T-helper 1 cell (primary cell): ENCODE results near the gene GAL3ST3.
"Not testable (repeated sequence)": the region's sequence is repeated elsewhere in the genome, so short reads cannot be mapped to it uniquely, and the experiment has no call there.

Experiments
- DNase-seq, 5 donors: peaks; one replicate each; pipeline ENCODE4 v3.0.0-alpha.2; 2012 to 2020

Gene GAL3ST3

DNA sequence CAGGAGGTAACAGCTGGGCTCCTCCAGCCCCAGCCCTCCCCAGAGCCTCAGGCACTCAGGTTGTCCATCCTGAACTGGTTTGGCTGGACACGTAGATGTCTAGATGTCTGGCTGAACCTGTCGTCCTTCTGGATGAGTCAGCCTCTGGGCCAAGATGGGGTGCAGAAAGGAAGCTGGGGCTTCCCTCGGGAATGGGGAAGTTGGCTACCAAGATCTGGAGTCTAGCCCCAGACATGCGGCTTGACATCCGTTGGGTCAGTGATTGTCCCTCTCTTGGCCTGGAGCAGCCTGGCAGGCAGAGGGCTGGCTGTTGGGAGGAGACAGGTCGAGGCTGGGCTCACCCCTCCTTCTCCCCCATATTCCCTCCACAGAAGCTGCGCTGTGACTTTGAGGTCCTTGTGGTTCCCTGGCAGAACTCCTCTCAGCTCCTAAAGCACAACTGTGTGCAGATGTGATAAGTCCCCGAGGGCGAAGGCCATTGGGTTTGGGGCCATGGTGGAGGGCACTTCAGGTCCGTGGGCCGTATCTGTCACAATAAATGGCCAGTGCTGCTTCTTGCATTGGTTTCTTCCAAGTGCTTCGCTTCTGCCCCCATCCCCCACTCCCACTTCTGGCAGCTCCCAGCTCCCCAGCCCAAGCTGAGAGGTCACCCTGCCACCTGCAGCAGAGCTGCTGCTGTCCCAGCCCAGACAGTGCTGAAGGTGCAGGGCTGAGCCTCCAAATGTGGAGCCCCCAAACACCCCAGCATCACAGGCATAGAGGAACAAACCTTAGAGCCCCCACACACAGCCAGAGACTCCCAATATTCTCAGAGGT, 35.8 kb downstream of the GAL3ST3 start:
- DNase-seq = no peak

DNA sequence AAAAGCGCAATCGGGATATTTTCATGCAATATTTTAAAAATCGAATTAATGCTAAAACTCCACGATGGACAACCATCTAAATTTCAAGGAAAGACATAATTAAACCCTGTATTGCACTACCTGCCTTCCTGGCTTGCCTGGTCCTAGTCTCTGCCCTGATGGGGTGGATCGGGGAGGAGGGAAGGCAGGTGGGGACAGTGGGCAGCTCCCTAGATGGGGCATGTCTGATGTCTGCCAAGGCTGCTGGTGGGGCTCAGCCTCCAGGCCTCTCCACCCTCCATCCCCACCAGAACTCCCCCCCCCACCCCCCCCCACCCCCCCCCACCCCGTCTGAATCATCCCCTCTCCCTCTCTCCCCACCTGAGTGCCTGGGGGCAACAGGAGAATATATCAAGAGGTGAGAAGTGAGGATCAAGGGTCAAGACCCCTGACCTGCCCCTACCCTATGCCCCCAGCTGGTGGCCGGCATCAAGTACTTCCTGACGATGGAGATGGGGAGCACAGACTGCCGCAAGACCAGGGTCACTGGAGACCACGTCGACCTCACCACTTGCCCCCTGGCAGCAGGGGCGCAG, 36.5 kb downstream of the GAL3ST3 start:
- no peak for DNase-seq

DNA sequence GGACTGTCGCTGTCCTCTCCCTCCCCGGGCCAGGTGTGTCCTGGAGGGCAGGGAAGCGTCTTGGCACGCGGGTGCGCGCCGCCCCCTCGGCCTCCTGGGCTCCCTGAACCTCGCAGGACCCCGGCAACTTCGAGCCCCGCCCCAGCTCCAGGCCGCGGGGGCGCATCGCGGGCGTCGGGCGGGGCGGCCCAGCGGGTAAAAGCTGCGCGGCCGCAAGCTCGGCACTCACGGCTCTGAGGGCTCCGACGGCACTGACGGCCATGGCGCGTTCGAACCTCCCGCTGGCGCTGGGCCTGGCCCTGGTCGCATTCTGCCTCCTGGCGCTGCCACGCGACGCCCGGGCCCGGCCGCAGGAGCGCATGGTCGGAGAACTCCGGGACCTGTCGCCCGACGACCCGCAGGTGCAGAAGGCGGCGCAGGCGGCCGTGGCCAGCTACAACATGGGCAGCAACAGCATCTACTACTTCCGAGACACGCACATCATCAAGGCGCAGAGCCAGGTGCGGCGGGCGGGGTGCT, 37.1 kb downstream of the GAL3ST3 start, which contains the start of gene CST6:
TSS of gene CST6 (plus strand) at position 224 of the 519 bp plus-strand sequence. CDS start at position 261, 37 bp downstream.
- DNase-seq = no peak

DNA sequence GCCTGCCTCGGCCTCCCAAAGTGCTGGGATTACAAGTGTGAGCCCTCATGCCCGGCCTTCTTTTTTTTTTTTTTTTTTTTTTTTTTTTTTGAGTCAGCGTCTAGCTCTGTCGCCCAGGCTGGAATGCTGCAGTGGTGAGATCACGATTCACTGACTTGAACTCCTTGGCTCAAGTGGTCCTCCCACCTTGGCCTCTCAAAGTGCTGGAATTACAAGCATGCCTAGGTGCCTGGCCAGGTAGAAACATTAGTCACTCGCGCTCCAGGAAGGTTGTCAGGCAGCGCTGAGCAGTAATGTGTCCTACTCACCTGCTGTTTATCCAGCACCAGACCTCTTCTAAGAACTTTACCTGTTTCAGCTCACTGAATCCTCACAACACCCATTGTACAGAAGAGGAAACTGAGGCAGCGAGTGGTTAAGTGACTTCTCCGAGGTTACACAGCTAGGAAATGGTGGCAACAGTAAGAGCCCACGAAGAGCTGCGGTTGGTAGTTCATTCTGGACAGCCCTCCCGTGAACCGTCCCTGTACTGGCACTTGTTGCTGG, 37.6 kb downstream of the GAL3ST3 start:
- DNase-seq = no peak

DNA sequence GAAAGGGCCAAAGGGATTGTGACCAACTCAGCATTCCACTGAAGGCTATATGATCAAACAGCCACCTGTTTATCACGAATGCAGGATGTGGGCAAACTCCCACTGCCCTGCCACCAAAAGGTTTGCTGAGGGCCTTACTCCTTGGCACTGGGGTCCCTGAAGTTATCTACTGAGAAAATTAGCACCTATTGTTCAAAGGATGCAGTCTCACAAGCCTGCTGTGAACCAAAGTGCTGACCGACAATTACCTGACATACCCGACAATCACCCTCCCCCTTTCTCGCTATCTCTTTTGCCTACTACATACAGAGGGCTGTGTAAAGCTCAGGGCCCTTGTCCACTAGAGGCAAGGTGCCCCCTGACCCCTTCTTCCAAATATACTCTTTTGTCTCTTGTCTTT, 38.9 kb downstream of the GAL3ST3 start:
- not testable (repeated sequence) for DNase-seq

DNA sequence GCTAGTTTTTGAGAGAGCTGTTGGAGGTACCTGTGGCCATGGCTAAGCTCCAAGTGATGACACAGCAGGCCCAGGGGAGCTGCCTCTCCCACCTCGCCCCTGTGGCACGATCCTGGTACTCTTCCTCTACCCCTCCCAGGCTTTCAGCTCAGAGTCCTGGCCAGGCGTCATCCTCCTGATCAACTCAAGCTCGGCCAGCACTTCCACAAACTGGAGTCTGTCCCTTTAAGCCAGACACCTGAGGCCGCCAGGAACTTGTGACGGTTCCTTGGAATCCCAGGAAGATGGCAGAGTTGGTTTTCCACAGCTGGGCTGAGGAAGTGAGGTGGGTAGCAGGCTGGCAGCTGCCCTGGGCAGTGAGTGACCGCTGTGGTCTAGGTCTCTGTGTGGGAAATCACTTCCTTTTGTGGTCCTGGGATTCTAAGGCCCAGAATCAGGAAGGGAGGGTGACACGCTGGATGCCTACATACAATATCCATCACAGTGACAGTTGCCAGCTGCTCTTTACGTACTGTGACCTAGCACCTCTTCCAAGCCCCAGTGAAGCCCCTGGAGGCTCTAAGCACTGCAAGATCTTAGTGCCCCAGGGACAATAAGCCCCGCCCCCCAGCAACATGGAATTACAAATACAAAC, 40.4 kb downstream of the GAL3ST3 start:
- no peak for DNase-seq

DNA sequence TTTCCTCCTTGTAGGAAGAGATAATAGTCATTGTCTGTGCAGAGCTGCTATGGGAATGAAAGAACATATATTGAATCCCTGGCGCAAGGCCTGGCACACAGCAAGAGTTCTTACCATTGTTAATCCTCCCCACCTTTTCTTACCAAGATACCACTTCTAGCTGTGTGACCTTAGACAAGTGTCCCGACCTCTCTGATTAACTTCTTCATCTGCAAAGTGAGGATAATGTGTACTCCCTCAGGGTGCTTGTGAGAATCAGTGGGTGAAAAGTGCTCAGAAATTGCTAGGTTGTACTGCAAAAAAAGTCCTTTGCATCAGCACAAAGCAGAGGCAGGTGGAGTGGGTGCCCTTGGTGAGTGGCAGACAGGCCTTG, 40.9 kb downstream of the GAL3ST3 start:
- DNase-seq = no peak

DNA sequence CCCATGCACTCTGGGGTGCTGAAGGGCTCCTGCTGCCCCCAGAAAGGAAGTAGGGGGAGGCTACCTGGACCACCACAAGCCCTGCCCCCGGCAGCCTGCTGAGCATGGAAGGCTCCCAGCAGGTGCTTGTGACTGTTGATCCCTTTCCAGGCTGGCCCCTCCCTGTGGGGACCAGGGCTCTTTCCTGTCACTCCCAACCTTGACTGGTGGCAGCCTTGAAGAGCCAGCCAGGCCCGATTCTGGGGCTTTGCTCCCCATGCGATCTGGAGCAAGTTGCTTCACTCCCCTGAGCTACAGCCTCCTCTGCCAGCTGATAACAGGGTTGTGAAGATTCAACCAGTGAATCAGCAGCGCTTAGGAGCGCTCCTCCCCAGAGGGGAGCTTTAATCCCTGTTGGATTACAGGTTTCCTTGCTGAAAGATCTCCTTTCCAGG, 41.7 kb downstream of the GAL3ST3 start:
- DNase-seq = no peak

DNA sequence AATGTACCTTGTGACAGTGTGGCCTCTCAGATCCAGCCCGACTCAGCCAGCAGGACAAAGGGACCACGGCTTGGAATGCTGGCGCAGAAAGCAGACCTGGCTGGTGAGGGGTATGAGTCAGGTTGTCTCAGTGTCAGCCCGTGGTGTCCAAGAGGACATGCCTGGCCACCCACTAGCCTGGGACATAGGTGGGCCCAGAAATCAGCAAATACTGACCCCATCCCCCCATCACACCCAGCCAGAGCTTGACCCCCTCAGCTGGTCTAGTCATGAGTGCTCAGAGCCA, 42.1 kb downstream of the GAL3ST3 start:
- no peak for DNase-seq

DNA sequence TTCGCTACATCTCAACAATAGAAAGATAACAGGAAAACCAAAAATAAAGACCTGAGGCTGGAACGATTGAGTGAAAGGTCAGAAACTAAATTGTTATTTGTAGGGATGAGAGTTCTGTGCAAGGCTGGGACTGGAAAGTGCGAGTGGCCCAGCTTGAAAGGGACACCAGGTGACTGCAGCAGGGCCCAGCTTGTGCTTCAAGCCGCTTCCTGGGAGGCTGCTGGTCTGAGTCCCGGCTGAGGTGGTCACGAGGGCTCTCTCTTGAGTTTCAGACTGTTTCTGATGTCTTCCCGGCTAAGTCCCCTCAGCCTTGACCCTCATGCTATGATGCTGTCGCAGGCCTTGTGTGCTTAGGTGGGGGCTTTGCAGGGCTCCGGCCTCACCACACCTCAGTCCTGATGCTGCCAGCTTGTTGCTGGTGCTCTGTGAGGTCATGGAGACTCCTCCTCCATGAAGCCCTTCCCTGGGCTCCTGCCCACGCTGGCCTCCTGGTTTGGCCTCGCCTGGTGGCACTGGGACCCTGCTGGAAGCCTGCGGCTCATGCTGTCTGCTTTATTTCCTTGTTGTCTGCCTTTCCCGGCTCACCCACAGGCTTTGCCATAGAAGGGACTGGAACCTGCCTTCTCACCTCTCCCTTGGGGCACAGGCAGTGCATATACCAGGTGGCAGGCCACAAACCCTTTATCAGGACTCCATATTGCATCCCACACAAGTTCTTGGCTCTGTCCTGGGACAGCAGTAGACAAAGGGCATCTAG, 42.6 kb downstream of the GAL3ST3 start:
- no peak for DNase-seq

DNA sequence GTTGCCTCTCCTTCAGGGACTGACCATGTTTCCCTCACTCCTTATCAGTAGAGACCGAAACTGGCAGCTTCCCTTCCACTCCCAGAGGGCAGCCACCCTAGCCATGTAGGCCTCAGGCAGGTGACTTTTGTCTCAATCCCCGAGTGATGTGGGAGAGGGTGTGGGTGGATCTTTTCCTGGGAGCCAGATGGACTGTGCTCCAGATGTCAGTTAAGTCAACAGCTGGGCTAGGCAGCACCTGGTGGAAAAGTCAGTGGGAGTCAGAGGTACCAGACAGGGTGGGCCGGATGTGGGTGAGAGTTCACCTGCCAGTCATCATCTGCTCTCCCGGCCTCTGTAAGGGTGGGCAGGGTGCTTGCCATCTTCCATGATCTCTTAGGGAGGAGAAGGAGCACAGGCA, 44.8 kb downstream of the GAL3ST3 start:
- DNase-seq = no peak

DNA sequence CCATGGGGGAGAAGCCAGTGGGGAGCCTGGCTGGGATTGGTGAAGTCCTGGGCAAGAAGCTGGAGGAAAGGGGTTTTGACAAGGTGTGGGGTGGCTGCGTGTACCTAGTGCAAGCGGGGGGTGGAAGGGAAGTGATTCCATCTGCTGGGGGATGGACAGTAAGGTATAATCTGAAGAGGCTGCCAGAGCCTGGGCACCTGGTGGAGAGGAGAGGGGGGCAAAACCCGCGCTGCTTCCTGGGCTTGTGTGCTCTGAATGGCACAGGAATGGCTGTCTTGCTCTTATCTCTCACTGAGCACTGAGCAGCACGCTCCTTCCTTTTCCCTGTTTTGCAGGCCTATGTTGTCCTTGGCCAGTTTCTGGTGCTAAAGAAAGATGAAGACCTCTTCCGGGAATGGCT, 45.7 kb downstream of the GAL3ST3 start:
- DNase-seq = no peak

DNA sequence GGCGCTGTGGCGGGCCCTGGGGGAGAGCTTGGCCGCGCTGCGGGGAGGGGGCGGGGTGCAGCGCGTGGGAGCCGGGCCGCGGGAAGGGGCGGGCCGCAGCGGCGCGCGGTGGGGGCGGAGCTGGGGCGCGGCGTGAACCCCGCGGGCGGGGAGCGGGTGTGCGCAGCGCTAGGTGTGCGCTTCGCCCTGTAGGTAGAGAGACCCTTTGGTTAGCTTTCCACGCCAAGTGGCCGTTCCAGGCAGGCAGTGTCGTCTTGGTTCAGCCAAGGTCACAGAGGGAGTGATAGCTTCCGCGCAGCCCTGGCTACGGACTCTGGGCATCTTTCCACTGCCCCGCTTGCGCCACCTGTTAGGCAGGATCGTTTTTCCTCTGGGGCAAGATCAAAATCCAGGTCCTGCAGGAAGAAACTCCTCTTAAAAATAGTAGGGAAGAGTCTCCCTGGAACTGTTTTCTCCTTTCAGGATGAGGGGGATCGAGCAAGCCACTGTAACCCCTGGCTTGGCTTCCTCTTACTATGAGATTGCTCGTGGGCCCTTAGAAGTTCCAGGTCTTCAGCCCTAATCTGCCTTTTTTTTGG, 46.2 kb downstream of the GAL3ST3 start:
- peak in 1 of 5 donors; percentile 78 for DNase-seq

DNA sequence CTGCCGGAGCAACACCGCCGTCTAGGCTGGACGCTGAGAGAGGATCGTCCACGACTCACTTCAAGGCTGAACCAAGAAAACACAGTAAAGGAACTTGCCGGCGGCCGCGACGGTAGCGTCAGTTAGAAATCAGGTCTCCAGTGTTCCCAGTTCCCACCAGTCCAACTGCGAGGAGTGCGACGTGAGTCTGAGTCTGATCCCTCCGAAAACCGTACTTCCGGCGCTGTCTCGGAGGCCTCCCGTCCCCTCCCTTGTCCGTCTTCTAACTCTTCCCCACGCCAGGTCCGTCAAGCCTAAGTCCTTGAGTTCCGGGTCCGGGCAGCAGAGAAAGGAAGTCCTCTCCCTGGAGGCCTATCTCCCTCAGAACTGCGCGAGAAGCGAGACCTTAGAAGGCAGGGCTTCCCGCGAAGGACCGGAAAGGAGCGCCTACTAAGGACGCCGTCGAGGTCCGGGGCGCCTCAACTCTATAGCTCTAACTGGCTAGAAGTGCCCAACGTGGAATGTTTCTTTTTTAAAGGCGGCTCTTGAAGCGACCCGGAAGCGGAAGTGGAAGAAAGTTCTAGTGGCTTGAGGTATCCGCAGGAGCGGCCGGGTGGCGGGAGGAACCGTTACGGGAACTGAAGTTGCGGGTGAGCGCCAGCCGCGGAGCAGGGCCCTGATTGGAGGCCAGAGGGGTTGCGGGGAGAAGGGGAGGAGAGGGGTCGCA, 46.9 kb downstream of the GAL3ST3 start, which contains the start of the genes BANF1 and EIF1AD:
TSS of gene BANF1 (plus strand) at position 562 of the 706 bp plus-strand sequence. CDS start 748 bp downstream, outside the sequence.
TSS of gene EIF1AD (minus strand) at position 216 of the 706 bp plus-strand sequence. CDS start 1,768 bp downstream, outside the sequence.
- peak; percentile 82 to 98 (median 87) for DNase-seq

DNA sequence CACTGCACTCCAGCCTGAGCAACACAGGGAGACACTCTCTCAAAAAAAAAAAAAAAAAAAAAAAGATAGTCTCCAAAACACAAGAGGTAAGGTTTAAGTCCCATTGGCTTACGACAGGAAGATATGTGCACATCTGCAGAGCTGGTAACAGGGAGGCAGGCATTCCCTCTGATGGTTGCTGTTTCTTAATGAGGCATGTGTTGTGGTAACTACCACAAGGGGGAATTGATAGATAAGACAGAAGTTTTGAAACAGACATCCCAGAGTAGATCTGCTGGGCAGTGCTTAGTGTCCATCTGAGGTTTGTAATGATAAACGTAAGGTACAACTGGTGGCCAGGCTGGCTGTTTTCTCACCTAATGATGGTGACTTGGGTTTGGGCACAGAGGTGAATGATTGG, 51.7 kb downstream of the GAL3ST3 start:
- DNase-seq = no peak

DNA sequence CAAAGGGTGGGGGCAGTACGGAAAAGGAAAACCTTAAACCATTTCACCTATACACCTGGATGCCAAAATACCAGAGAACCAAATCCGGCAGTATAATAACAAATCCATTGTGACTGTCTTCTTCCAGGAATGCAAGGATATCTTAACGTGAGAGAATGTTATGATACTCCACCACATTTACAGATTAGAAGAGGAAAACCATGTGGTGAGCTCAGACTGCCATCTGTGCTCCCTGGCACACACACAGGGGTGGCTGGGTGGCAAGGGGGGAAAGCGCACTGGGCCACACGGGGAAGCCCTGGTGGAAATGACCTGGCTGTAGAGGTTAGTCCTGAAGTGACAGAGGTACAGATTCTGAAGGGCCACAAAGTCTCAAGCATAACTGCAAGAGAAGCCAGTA, 56.9 kb downstream of the GAL3ST3 start:
- DNase-seq = no peak
